HG02798 (cell line): ENCODE data around the gene PALM3.

Experiments
- ATAC-seq: cut with Tn5 transposase; IDR thresholded peaks from one replicate; pipeline ENCODE4 v1.9.1; 2021; ENCODE audit warnings: mild to moderate bottlenecking; ENCODE audit not compliant: unreplicated experiment, poor library complexity

Gene PALM3

DNA sequence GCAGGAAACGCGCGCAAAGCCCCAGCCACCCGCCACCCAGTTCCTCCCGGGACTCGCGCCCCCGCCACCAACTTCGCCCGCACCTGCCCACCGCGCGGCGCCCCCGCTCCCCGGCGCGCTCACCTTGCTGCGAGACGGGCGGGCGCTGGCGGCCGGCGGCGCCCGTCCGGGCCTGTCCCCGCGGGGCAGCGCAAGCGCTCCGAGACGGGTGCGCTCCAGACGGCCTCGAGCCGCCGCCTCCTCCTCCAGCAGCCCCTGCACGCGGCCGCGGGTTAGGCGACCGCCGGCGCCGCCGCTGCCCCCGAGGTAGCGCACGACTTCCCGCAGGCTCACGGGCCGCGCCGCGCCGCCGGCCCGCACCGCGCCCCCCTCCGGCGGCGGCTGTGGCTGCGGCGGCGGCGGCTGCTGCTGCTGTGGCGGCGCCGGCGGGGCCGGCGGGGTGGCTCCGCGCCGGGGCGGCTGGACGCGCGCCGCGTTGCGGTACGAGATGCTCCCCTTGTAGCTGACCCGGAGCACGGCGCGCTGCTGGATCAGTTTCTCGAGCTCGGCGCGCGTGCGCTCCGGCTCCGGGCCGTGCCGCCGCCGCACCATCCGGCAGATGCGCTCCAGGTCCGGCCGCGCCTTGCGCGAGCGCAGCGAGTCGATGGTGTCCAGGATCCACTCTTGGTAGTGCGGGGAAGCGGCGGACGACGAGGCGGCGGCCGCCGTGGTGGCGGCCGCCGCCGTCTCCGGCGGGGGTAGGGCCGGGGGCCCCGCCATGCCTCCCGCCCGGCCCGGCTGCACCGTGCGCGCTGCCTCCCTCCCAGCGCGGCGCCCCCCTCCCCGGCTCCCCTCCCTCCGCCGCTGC, 28.0 kb upstream of the PALM3 start:
- ATAC-seq, result peak; percentile 26

DNA sequence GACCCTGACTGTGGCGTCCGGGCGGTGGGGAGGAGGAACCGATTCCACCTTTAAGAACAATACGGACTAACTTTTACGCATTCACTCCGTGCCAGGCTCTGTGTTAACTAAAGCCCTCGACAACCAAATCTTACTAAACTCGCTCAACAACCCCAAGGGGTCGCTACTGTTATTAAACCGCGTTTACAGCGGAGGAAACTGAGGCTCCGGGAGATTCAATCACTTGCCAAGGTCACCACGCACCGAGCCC, 27.5 kb upstream of the PALM3 start:
- no peak for ATAC-seq

DNA sequence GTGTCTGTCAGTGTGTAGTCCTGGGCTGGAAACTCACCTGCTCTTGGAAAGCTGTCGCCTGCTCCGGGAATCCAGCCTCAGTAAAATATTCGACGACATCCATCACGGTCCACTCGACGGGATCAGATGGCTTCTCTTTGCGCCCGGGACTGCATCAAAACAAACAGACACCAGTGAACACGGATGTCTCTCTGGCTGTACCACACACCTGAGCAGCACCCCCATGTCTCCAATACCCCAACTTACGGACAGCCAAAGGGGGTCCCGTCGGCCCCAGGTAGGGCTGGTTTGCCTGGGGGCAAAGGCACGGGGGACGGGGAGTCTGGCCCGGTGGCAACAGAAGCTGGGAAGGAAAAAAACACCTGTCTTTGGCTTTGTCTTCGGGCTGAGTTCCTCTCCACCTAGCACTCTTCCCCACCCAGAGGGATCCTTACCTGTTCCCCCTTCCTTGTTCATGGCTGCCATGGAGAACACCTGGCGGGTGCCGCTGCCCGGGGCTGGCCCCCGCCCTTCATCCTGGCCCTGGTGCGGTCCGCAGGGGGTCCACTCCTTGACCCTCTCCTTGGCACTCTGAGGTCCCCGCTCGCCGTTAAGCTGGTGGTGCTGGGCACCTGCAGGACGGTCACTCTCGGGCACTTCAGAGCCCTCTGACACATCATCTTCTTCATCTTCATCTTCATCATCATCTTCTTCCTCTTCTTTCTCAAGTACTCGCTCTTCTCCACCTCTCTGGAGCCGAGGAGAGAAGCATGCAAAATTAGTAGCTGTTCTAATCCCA, 26.9 kb upstream of the PALM3 start:
- no peak for ATAC-seq

DNA sequence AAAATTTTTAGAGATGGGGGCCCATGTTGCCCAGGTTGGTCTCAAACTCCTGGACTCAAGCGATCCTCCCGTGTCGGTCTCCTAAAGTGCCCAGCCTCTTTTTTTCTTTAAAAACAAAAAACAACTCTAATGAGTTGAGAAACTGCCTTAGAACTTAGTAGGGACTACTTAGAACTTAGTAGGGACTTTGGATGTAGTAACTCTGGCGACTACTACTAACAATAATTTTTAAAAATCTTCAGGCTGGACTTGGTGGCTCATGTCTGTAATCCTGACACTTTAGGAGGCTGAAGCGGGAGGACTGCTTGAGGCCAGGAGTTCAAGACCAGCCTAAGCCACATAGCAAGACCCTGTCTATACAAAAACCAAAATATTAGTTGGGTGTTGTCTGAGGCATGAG, 24.2 kb upstream of the PALM3 start:
- ATAC-seq, result no peak

DNA sequence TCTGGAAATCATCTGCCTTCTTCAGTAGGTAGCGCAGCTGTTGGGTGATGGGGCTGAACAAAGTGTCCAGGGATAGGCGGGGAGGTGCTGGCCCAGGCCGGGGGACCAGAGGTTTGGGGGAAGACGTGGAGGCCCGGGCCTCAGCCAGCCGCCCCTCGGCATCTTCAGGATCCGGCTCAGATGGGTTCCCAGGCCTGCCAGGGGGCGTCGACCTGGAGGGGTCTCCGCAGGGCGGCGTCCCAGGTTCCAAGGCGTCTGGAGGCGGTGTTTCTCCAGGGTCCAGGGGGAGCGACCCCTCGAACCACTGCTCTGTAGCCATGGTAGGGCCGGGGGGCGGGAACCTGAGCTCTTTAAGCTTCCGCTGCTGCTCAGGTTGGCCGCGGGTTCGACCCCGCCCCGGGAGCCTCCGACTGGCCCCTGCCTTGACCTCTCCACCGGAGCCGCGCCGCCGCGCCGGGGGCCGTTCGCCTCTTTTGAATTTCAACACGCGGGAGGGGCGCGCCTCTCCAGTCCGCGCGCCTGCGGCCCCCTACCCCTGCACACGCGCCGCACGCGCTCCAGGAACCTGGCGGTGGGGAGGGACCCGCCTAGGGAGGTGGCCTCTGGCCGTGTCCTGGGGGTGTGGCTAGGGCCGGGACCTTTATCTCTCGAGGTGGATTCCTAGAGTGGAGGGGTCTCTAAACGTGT, 23.6 kb upstream of the PALM3 start, which contains the start of gene C19orf67:
Gene C19orf67, minus strand, starts transcription at position 475 of the 687 bp plus-strand sequence. Its CDS starts 156 bp downstream, at position 319.
- no peak for ATAC-seq

DNA sequence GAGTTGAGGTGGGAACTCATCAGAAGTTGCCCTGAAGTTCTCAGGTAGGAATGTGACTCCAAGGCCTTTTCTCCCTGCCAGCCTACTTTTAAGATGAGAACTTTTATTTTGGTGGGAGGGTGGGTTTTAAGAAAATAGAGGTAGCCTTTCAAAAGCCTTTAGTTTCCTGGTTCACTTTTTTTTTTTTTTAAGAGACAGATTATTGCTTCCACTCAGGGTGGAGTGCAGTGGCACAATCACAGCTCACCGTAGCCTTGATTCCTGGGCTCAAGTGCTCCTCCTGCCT, 20.7 kb upstream of the PALM3 start:
- ATAC-seq, result no peak

DNA sequence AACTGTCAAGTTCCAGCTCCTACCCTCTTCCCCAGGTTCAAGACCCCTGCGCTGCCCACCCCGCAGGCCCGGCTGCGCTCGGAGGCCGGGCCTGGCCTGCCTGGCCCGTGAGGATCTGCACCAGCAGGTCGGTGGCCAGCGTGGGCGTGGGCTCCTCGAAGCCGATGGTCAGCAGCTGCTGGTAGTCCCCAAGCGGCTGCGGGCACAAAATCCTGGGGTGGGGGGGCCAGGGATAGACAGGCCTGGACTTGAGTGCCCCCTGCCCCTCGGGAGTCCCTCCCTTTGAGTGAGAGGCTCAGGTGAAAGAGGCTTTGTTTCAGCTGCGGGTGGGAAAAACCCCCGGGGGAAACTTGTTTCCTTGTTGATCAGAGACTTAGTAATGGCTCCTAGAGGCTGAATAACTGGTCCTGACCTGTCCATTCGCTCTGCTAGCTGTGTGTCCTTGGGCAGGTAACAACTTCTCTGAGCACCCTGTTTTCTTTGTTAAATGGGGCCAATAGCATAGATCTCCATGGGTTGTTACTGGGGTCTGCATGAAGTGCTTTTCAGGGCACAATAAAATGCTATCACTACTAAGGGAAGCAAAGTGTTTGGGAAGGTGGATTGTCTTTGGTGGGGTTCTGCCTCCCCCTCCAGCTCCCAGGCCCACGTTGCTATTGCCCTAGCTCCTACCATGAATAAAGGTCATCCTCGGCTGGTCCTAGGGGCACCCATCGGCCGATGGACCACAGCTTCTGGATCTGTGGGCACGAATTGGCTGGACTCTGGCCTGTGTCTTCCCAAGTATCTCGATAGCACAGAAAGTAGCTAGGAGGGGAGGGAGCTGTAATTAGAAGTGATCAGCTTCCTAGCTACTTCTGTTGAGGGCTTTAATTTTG, 20.2 kb upstream of the PALM3 start:
- ATAC-seq, result no peak

DNA sequence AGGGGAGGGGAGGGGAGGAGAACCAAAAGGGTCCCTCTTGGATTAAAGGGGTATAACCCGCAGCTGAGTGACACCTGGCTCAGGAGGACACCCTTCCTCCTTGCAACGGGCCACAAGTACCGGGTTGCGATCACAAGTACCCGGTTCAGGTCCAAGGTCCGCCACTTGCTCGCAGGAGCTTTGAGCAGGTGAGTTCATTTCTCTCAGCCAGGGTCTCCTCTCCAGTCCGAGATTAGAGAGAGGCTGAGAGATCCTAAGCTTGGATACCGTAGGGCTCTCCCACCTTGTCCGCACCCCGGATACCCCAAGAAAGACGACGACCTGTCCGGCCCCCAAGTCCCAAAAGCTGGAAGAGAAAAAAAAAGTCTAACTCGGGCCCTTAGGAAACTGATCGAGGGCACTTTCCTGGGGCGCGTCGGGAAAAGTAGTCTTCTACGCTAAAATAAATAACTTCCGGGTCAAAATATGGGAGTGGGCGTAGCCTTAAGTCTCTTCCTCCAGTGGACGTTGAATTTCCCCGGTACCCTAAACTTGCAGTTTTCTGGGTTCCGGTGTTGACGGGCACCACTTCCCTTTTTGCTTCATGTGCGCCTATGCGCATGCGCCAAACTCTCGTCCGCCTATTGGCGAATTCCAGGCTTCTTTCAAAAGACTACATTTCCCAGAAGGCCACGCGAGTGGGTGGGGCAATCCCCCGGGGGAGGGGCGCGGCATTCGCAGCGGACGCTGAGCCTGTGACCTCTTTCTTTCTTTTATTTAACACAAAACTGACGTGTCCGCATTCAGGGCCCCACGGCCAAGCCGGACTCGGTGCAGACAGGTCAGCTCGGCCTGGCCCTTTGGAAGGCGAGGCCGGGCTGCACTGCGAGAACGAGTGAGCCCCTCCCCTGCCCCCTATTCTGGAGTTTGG, 19.3 kb upstream of the PALM3 start:
- ATAC-seq, result peak; percentile 92

DNA sequence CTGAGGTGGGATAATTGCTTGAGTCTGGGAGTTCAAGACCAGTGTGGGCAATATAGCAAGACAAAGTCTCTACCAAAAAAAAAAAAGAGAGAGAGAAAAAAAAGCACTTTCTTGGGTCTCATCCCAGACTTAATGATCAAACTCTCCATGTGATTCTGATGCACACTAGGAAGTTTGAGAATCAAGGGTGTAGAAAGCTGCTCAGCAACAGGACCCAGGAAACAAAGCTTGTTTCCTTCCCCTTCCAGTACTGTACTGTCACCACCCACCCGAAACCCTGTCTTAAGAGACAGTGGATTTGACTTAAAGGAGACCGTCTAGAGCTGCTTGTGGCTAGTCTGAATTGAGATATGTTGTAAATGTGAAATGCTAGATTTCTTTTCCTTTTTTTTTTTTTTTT, 16.5 kb upstream of the PALM3 start:
- ATAC-seq, result no peak

DNA sequence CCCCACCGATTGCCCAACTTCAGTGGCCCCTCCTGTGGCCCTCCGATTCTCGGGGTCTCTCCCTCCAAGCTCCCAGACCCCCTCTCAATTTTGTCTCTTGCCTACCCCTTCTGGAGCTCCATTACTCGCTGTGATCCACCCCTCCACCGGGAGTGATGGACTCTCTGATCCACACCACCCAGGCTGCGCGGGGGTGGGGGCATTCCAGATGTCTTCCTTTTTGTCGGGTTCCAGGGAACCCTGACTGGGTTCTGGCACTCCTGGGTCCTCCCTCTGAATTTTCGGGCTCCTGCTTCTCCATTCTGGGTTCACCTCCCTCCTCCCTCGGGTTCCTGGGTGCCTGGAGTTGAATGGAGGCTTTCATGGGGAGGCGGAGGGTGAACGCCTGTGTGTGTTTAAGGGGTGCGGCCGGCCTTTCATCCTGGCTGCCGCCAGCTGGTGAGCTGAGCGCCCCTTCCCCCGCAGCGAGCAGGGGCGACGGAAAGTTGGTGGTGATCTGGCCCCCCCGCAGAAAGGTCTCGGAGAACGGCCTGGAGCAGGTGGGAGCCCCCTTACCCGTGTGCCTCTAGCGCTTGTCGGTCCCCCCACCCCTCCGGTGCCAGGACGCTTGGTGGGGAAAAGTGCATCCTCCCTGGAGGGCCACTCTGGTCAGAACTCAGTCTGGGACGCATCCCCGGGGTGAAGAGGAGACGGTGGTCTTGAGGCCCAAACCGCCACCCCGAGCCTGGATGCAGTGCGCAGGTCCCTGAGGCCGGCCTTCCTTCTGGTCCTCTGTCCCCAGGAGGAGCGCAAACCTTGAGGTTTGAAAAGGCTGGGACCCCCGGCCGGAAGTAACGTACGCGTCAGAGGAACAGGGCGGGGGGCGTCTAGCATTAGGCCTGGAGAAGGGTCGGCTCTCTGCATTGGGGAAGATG, 12.3 kb upstream of the PALM3 start:
- no peak for ATAC-seq

DNA sequence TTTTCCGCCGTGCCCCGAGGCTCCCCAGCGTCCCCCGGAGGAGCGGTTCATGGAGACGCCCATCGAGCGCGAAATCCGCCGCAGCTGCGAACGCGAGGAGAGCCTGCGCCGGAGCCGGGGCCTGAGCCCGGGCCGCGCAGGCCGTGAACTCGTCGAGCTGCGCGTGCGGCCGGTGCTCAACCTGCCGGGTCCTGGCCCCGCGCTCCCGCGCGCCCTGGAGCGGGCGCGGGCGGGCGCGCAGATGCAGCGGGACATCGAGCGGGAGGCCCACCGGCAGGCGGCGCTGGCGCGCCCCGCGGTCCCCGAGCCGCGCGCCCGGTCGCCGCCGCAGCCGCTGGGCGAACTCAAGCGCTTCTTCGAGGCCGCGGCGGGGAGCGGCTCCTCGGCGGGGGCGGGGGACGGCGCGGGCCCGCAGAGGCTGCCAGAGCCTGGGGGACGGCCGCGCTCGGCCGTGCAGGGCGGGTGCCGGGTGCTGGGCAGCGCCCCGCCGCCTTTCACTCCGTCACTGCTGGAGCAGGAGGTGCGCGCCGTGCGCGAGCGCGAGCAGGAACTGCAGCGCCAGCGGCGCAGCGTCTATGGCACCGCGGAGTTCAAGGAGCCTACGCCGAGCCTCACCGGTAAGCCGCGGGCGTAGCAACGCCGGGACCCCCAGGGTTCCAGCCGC, 11.5 kb upstream of the PALM3 start:
- peak; percentile 71 for ATAC-seq

DNA sequence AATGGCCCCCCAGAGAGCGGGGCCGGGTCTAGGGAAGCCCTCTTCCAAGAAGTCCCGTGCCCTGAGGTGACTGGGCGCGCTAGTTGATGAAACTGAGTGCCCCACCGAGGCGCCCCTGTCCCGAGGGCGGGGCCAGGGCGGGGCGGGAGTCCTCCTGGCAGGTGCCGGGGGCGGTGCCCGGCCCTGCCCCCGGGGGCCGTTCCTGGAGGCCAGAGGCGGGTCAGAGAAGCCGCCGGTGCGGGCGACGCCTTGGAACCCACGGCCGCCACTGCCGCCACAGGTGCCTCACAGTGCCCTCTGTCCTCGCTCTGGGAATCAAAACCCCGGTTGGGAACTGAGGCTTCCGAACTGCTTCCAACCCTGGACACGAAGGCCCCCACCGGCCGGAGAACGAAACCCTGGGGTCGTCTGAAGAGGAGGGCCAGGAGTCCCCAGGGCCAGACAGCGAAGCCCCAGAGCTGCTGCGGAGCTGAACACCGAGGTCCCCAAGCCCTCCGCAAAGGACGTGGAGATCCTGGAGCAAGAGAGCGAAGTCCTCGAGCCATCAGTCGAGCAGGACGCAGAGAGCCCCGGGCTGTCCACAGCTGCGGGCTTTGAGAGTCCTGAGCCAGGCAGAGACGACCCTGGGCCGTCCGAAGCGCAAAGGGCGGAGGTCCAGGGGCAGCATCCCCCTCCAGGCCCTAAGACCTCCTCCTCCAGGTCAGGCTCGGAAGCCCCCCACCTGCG, 10.8 kb upstream of the PALM3 start, which contains the start of gene MISP3:
Gene MISP3, plus strand, starts transcription at position 252 of the 726 bp plus-strand sequence. CDS start 524 bp downstream, outside the sequence.
- ATAC-seq, result peak; percentile 30

DNA sequence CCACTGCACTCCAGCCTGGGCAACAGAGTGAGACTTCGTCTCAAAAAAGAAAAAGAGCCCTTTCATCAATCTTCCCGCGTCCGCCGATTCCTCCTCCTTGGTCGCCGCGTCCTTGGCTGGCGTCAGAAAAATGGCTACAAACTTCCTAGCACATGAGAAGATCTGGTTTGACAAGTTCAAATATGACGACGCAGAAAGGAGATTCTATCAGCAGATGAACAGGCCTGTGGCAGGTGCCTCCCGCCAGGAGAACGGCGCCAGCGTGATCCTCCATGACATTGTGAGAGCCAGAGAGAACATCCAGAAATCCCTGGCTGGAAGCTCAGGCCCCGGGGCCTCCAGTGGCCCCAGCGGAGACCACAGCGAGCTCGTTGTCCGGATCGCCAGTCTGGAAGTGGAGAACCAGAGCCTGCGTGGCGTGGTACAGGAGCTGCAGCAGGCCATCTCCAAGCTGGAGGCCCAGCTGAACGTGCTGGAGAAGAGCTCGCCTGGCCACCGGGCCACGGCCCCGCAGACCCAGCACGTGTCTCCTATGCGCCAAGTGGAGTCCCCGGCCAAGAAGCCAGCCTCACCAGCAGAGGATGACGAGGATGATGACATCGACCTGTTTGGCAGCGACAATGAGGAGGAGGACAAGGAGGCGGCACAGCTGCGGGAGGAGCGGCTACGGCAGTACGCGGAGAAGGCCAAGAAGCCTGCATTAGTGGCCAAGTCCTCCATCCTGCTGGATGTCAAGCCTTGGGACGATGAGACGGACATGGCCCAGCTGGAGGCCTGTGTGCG, 8.6 kb upstream of the PALM3 start:
- ATAC-seq, result no peak

DNA sequence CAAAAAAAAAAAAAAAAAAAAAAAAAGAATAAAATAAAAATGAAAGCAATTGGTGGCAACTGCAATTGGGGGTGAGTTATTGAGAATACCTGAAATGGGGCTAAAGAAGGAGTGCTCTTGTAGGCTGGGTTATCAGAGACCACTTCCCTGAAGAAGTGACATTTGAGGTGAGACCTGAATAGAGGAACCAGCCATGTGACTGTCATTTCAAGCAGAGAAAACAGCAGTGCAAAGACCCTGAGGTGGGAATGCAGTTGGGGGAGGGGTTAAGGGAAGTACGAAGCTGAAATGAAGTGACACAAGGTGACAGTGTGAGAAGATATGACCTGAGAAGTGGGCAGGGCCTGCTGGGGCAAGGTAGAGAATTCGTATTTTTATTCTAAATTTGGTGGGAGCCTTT, 4.3 kb upstream of the PALM3 start:
- no peak for ATAC-seq

DNA sequence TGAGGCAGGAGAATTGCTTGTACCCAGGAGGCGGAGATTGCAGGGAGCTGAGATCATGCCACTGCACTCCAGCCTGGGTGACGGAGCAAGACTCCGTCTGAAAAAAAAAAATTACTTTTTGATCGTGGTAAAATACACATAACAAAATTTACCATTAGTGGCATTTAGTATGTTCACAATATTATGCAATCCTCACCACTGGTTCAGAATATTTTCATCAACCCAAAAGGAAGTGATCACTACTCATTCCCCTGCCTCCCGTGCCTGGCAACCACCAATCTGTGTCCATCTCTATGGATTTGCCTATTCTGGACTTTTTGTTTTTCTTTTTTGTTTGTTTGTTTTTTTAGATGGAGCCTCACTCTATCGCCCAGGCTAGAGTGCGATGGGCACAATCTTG, 1.2 kb upstream of the PALM3 start:
- ATAC-seq, result no peak

DNA sequence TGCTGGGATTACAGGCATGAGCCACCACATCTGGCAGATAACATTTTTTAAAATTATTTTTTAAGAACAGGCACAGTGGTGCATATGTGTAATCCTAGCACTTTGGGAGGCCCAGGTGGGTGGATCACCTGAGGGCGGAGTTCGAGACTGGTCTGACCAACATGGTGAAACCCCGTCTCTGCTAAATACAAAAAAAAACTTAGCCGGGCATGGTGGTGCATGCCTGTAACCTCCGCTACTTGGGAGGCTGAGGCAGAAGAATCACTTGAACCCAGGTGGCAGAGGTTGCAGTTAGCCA, 631 bp upstream of the PALM3 start:
- no peak for ATAC-seq
